SK-N-MC (cell line): Measurements from ENCODE around the gene C19orf44.

Experiments
- EZH2 ChIP-seq: fragments of 200-600 bp; sonication (generic); IDR thresholded peaks from one replicate; pipeline ENCODE4 v1.6.1; 2017; ENCODE audit warnings: antibody characterized with exemption
- FOXP2 ChIP-seq: optimal IDR thresholded peaks from 2 replicates; pipeline ENCODE3; 2011; ENCODE audit warnings: mild to moderate bottlenecking, moderate library complexity; ENCODE audit not compliant: insufficient read depth; ENCODE audit errors: extremely low read length, control extremely low read depth
- POLR2AphosphoS5 ChIP-seq: IDR thresholded peaks from 2 replicates; pipeline ENCODE4 v1.6.1; 2012; ENCODE audit warnings: mild to moderate bottlenecking, low read depth, low read length, borderline replicate concordance

- TF ChIP-seq EZH2 (no peak), POLR2AphosphoS5 (no peak), FOXP2 (no peak)
These were observed 26.6 kb downstream of the C19orf44 start for GRCh38 chr19:16522559-16523377.
